ENCODE data around the gene MEF2C.

GRCh38 chr5:88745093-88745696 lies 137.8 kb downstream of the MEF2C start:
- no peak for TF ChIP-seq CTCF (IDR thresholded peaks at IDR 0.05)
- no peak for TF ChIP-seq POLR2A (IDR thresholded peaks at IDR 0.05)
- TF ChIP-seq POLR2AphosphoS5 (IDR thresholded peaks at IDR 0.05) = no peak
